Right lobe of liver (tissue), 6 donors: ENCODE results near the gene DLG2. TPM values are rescaled to one million over a fixed set of nuclear protein-coding genes. Genes with fewer than 3 reads are reported as not detected.

Experiments
- ATAC-seq, 4 donors: fragments of 200-7000 bp; cut with Tn5 transposase; one replicate each; pipeline ENCODE4 v1.9.1; 2020; ENCODE audit warnings: mild to moderate bottlenecking in 4 of 4, moderate library complexity in 4 of 4
- DNase-seq, 3 donors: peaks; one replicate each; pipeline ENCODE4 v3.0.0-alpha.2; 2020
- H3K27ac ChIP-seq, 3 donors: fragments of 200-600 bp; one replicate each; pipeline ENCODE4 v1.8.0; 2022
- H3K27me3 ChIP-seq, 2 donors: fragments of 200-600 bp; one replicate each; pipeline ENCODE4 v1.8.0; 2022
- H3K36me3 ChIP-seq, 4 donors: fragments of 200-600 bp; sonication (generic) in 1 of 4; one replicate each; pipeline versions ENCODE4 v1.5.1 to v1.8.0; 2017 to 2022; ENCODE audit warnings: control low read depth in 1 of 4
- H3K4me1 ChIP-seq, 4 donors: fragments of 200-600 bp; sonication (generic) in 1 of 4; one replicate each; pipeline versions ENCODE4 v1.5.1 to v1.8.0; 2017 to 2022; ENCODE audit warnings: control low read depth in 1 of 4
- H3K4me3 ChIP-seq, 3 donors: fragments of 200-600 bp; one replicate each; pipeline ENCODE4 v1.8.0; 2022
- H3K9me3 ChIP-seq, 4 donors: fragments of 200-600 bp; sonication (generic) in 1 of 4; one replicate each; pipeline versions ENCODE4 v1.5.1 to v1.8.0; 2017 to 2022; ENCODE audit warnings: control low read depth in 1 of 4
- CTCF ChIP-seq, 4 donors: fragments of 200-600 bp in 3 of 4; fragments of 450-650 bp in 1 of 4; IDR thresholded peaks; one replicate each; pipeline versions ENCODE4 v1.5.1 to v1.8.0; 2016 to 2022; ENCODE audit warnings: antibody characterized with exemption in 4 of 4, mild to moderate bottlenecking in 2 of 4
- POLR2A ChIP-seq: fragments of 450-650 bp; IDR thresholded peaks from one replicate; pipeline ENCODE4 v1.6.1; 2017; ENCODE audit warnings: antibody characterized with exemption, mild to moderate bottlenecking
- WGBS: methylation state at CpG from one replicate; pipeline ENCODE4 v1.1.6; 2018; ENCODE audit warnings: low coverage, low lambda C conversion rate; ENCODE audit not compliant: insufficient coverage; ENCODE audit errors: missing lambda C conversion rate; 5-methylcytosine and 5-hydroxymethylcytosine counted together
- intact Hi-C, 2 donors: fragments of 100-400 bp; cut with DNase I; formaldehyde crosslinking; loops; one replicate each; pipeline versions ENCODE4 v1.11.2 to v1.14.1; 2022
- total RNA-seq, 6 experiments: library from RNA; depleted of rRNA in 2 of 6; stranded (reverse); fragments of >200 nt in 2 of 6; fragmentation: NEBNext Ultra II Directional in 3 of 6; extraction: Animal tissue kit (Norgen Biotek cat#: 25700) in 3 of 6; gene quantifications; one replicate each; pipeline versions ENCODE4 v1.1.0 to v1.2.4, GENCODE V29; 2016 to 2023
- donor health status: DM: no; HTN: yes; CAD: no.
- donor health status: DM: no; HTN: no; CAD: no.
- donor health status: DM: no; HTN: no; CAD: no.
- donor health status: DM: no; HTN: yes; CAD: no.
- donor health status: DM: no; HTN: yes; CAD: no.

DLG2 gene
- total RNA-seq, 6 experiments from 2014 or later = 1.2 to 6.4 (median 2.5) TPM

- no peaks in the 10 kb centered on the region for H3K9me3 ChIP-seq
- no peaks in the 10 kb centered on the region for H3K4me1 ChIP-seq
- no peaks in the 10 kb centered on the region for H3K36me3 ChIP-seq
- WGBS = 80% methylated on average over 1 of the region's 1 CpG
- H3K27ac ChIP-seq = no peak overlapping the region
- no peak for DNase-seq
- TF ChIP-seq POLR2A = no peak
- TF ChIP-seq CTCF (IDR thresholded peaks at IDR 0.05) = no peak
- H3K27me3 ChIP-seq = no peaks in the 10 kb centered on the region
- no peak overlapping the region for H3K4me3 ChIP-seq
- ATAC-seq = no peak
- intact Hi-C loops = no loop called here
Measured at GRCh38 chr11:84865791-84866535, 761.2 kb downstream of the DLG2 start.

GRCh38 chr11:84865257-84865656 is 761.9 kb downstream of the DLG2 start:
- Histone ChIP-seq H3K27me3 (no peaks in the 10 kb centered on the region), H3K9me3 (no peaks in the 10 kb centered on the region), H3K4me1 (no peaks in the 10 kb centered on the region), H3K36me3 (no peaks in the 10 kb centered on the region), H3K27ac (no peak overlapping the region), H3K4me3 (no peak overlapping the region)
- DNase-seq = no peak
- intact Hi-C loops = no loop called here
- no peak for TF ChIP-seq CTCF (IDR thresholded peaks at IDR 0.05)
- no peak for TF ChIP-seq POLR2A
- peak in 1 of 4 donors; percentile 51 for ATAC-seq

GRCh38 chr11:84857746-84858145 is 769.4 kb downstream of the DLG2 start:
- intact Hi-C loops = no loop called here
- no peaks in the 10 kb centered on the region for H3K4me1 ChIP-seq
- no peak for ATAC-seq
- DNase-seq = no peak
- H3K9me3 ChIP-seq = no peaks in the 10 kb centered on the region
- H3K27ac ChIP-seq = no peak overlapping the region
- H3K27me3 ChIP-seq = no peaks in the 10 kb centered on the region
- H3K4me3 ChIP-seq = no peak overlapping the region
- H3K36me3 ChIP-seq = no peaks in the 10 kb centered on the region
- TF ChIP-seq POLR2A = no peak
- TF ChIP-seq CTCF (IDR thresholded peaks at IDR 0.05) = no peak

GRCh38 chr11:84855508-84856245 is 771.5 kb downstream of the DLG2 start:
- H3K4me1 ChIP-seq = no peaks in the 10 kb centered on the region

More at GRCh38 chr11:84855508-84856245, 771.5 kb downstream of the DLG2 start:
- Histone ChIP-seq H3K27me3 (no peaks in the 10 kb centered on the region), H3K27ac (no peak overlapping the region), H3K36me3 (no peaks in the 10 kb centered on the region), H3K4me3 (no peak overlapping the region), H3K9me3 (no peaks in the 10 kb centered on the region)
- TF ChIP-seq POLR2A (no peak), CTCF (IDR thresholded peaks at IDR 0.05) (no peak)
- no peak for ATAC-seq
- no peak for DNase-seq
- WGBS = 66% methylated on average over 3 of the region's 3 CpGs
- intact Hi-C loops = no loop called here
